Loucy (cell line): ENCODE results near the gene DYRK2.

Source experiments
- H2AFZ ChIP-seq: fragments of 200-600 bp; sonication (generic); 2 replicates; pipeline ENCODE4 v1.6.0; 2016; ENCODE audit warnings: antibody characterized with exemption, mild to moderate bottlenecking, low read length, moderate library complexity
- H3F3A ChIP-seq: fragments of 200-600 bp; 2 replicates; pipeline ENCODE4 v1.6.0; 2016; ENCODE audit warnings: antibody characterized with exemption, low read depth, mild to moderate bottlenecking
- H3K27me3 ChIP-seq: fragments of 200-600 bp; sonication (generic); 2 replicates; pipeline ENCODE4 v1.6.1; 2014; ENCODE audit warnings: low read length, mild to moderate bottlenecking; ENCODE audit not compliant: insufficient read depth, poor library complexity, severe bottlenecking
- H3K36me3 ChIP-seq: fragments of 200-600 bp; sonication (generic); 2 replicates; pipeline ENCODE4 v1.6.1; 2016; ENCODE audit warnings: low read length; ENCODE audit not compliant: insufficient read depth
- H3K4me1 ChIP-seq: fragments of 200-600 bp; sonication (generic); 2 replicates; pipeline ENCODE4 v1.5.1; 2014; ENCODE audit warnings: low read length, mild to moderate bottlenecking; ENCODE audit not compliant: insufficient read depth, poor library complexity, severe bottlenecking
- H3K4me2 ChIP-seq: fragments of 200-600 bp; sonication (generic); 2 replicates; pipeline ENCODE4 v1.6.0; 2014; ENCODE audit warnings: antibody characterized with exemption, low read length, low read depth, mild to moderate bottlenecking; ENCODE audit not compliant: poor library complexity, severe bottlenecking
- H3K4me3 ChIP-seq: fragments of 200-600 bp; sonication (generic); 2 replicates; pipeline ENCODE4 v1.5.1; 2014; ENCODE audit warnings: low read length, mild to moderate bottlenecking, mixed read lengths; ENCODE audit not compliant: poor library complexity, severe bottlenecking
- H3K79me2 ChIP-seq: fragments of 200-600 bp; sonication (generic); 2 replicates; pipeline ENCODE4 v1.6.1; 2014; ENCODE audit warnings: low read length; ENCODE audit not compliant: insufficient read depth
- H3K9ac ChIP-seq: fragments of 200-600 bp; sonication (generic); 2 replicates; pipeline ENCODE4 v1.6.0; 2014; ENCODE audit warnings: mild to moderate bottlenecking, low read depth, low read length, moderate library complexity; ENCODE audit not compliant: poor library complexity, severe bottlenecking
- H3K9me2 ChIP-seq: fragments of 200-600 bp; sonication (generic); replicated peaks from 2 replicates; pipeline ENCODE4 v1.6.1; 2016; ENCODE audit warnings: low read depth, low read length, mixed read lengths
- H3K9me3 ChIP-seq: fragments of 200-600 bp; sonication (generic); 2 replicates; pipeline ENCODE4 v1.6.1; 2014; ENCODE audit warnings: mild to moderate bottlenecking, antibody characterized with exemption, low read length, low read depth; ENCODE audit not compliant: insufficient read depth
- H4K20me1 ChIP-seq: fragments of 200-600 bp; sonication (generic); 2 replicates; pipeline ENCODE4 v1.6.0; 2014; ENCODE audit warnings: antibody characterized with exemption, low read length, mild to moderate bottlenecking; ENCODE audit not compliant: insufficient read depth, poor library complexity, severe bottlenecking
- CTCF ChIP-seq: fragments of 200-600 bp; sonication (generic); conservative IDR thresholded peaks from 2 replicates; pipeline ENCODE4 v1.5.1; 2014; ENCODE audit warnings: mild to moderate bottlenecking, antibody characterized with exemption, low read length
- EZH2phosphoT487 ChIP-seq: fragments of 200-600 bp; IDR thresholded peaks from 2 replicates; pipeline ENCODE4 v1.6.1; 2018; ENCODE audit warnings: antibody characterized with exemption, mild to moderate bottlenecking, moderate library complexity, borderline replicate concordance

The DYRK2 gene

GRCh38 chr12:67648521-67649260 is at the start of gene DYRK2:
Gene DYRK2 (plus strand): TSS chr12:67648745. CDS start chr12:67649134, 389 bp downstream.
- Histone ChIP-seq H3K4me1 (peaks cover 38% of the 10 kb centered on the region), H4K20me1 (peaks cover 33% of the 10 kb centered on the region)

GRCh38 chr12:67599691-67600090 is 48.9 kb upstream of the DYRK2 start:
- no peak overlapping the region for H3K9ac ChIP-seq
- H3K4me3 ChIP-seq, result no peak overlapping the region
- no peaks in the 10 kb centered on the region for H3K9me2 ChIP-seq
- no peak overlapping the region for H2AFZ ChIP-seq
- H3F3A ChIP-seq, result no peaks in the 10 kb centered on the region
- H3K9me3 ChIP-seq, result no peaks in the 10 kb centered on the region
- H3K4me2 ChIP-seq, result no peak overlapping the region
- no peak for TF ChIP-seq EZH2phosphoT487
- peaks cover 2% of the 10 kb centered on the region for H3K4me1 ChIP-seq
- H4K20me1 ChIP-seq, result no peaks in the 10 kb centered on the region
- H3K36me3 ChIP-seq, result no peaks in the 10 kb centered on the region
- no peaks in the 10 kb centered on the region for H3K79me2 ChIP-seq
- H3K27me3 ChIP-seq, result no peaks in the 10 kb centered on the region

More at GRCh38 chr12:67648521-67649260, at the start of gene DYRK2:
- Histone ChIP-seq H3K27me3 (no peaks in the 10 kb centered on the region), H3F3A (0 out of 2 replicates have a peak, but pooled peaks cover 3% of the 10 kb centered on the region), H3K79me2 (peaks cover 48% of the 10 kb centered on the region), H3K4me2 (peak within 1 kb of the TSS; percentile 97), H3K9me3 (no peaks in the 10 kb centered on the region), H3K9ac (peak within 1 kb of the TSS; percentile 90), H3K36me3 (no peaks in the 10 kb centered on the region), H3K4me3 (peak within 1 kb of the TSS; percentile 84), H3K9me2 (no peaks in the 10 kb centered on the region), H2AFZ (peak within 1 kb of the TSS; percentile 99)
- TF ChIP-seq EZH2phosphoT487, result no peak
- no peak for TF ChIP-seq CTCF

- Histone ChIP-seq H3F3A (no peaks in the 10 kb centered on the region), H3K9me2 (no peaks in the 10 kb centered on the region), H3K79me2 (no peaks in the 10 kb centered on the region), H3K36me3 (no peaks in the 10 kb centered on the region), H3K4me3 (no peak overlapping the region), H4K20me1 (no peaks in the 10 kb centered on the region), H3K9me3 (no peaks in the 10 kb centered on the region), H3K9ac (no peak overlapping the region), H2AFZ (no peak overlapping the region), H3K4me2 (no peak overlapping the region), H3K4me1 (no peaks in the 10 kb centered on the region), H3K27me3 (no peaks in the 10 kb centered on the region)
- TF ChIP-seq EZH2phosphoT487, result no peak
- TF ChIP-seq CTCF, result no peak
These were observed 47.4 kb upstream of the DYRK2 start for GRCh38 chr12:67601126-67601525.
